ENCODE results near the gene ZNF536. TPM values are rescaled to one million over a fixed set of nuclear protein-coding genes. Genes with fewer than 3 reads are reported as not detected.
"Not testable (repeated sequence)": the region's sequence is repeated elsewhere in the genome, so short reads cannot be mapped to it uniquely, and the experiment has no call there.

Gene ZNF536
- total RNA-seq, 1 donor from 2014 or later: 9.2 TPM

GRCh38 chr19:30406220-30407067, 34.3 kb downstream of the ZNF536 start:
- Mint-ChIP-seq H3K9me3 (no peaks in the 10 kb centered on the region), H3K4me1 (ENCODE audit: unreplicated experiment) (peaks cover 11% of the 10 kb centered on the region), H3K36me3 (no peaks in the 10 kb centered on the region), H3K27me3 (peaks cover 9% of the 10 kb centered on the region), H3K27ac (no peak overlapping the region), H3K4me3 (no peak overlapping the region)
- TF ChIP-seq CTCF (conservative IDR thresholded peaks at IDR 0.05): peak; percentile 63
- no peak for DNase-seq (ENCODE audit: extremely low spot score, unreplicated experiment)

- no peak for TF ChIP-seq CTCF (conservative IDR thresholded peaks at IDR 0.05)
- Mint-ChIP-seq H3K36me3 (no peaks in the 10 kb centered on the region), H3K4me1 (ENCODE audit: unreplicated experiment) (peaks cover 11% of the 10 kb centered on the region), H3K9me3 (no peaks in the 10 kb centered on the region), H3K27ac (no peak overlapping the region), H3K4me3 (no peak overlapping the region), H3K27me3 (peaks cover 9% of the 10 kb centered on the region)
- no peak for DNase-seq (ENCODE audit: extremely low spot score, unreplicated experiment)
These were observed 35.0 kb downstream of the ZNF536 start for GRCh38 chr19:30407068-30407709.

GRCh38 chr19:30408734-30409301, 36.6 kb downstream of the ZNF536 start:
- Mint-ChIP-seq H3K4me1 (ENCODE audit: unreplicated experiment) (peaks cover under 1% of the 10 kb centered on the region), H3K4me3 (no peak overlapping the region), H3K9me3 (no peaks in the 10 kb centered on the region), H3K27ac (no peak overlapping the region), H3K36me3 (no peaks in the 10 kb centered on the region), H3K27me3 (peaks cover 9% of the 10 kb centered on the region)
- DNase-seq (ENCODE audit: extremely low spot score, unreplicated experiment): no peak
- TF ChIP-seq CTCF (conservative IDR thresholded peaks at IDR 0.05): no peak

- Mint-ChIP-seq H3K27me3 (peaks cover 12% of the 10 kb centered on the region), H3K36me3 (no peaks in the 10 kb centered on the region), H3K4me1 (ENCODE audit: unreplicated experiment) (no peaks in the 10 kb centered on the region), H3K9me3 (no peaks in the 10 kb centered on the region), H3K27ac (no peak overlapping the region), H3K4me3 (no peak overlapping the region)
- no peak for DNase-seq (ENCODE audit: extremely low spot score, unreplicated experiment)
- TF ChIP-seq CTCF (conservative IDR thresholded peaks at IDR 0.05): no peak
These were observed 39.5 kb downstream of the ZNF536 start for GRCh38 chr19:30411714-30412113.

GRCh38 chr19:30416375-30416774, 44.2 kb downstream of the ZNF536 start:
- Mint-ChIP-seq H3K27ac (no peak overlapping the region), H3K4me1 (ENCODE audit: unreplicated experiment) (peaks cover 8% of the 10 kb centered on the region), H3K36me3 (no peaks in the 10 kb centered on the region), H3K4me3 (no peak overlapping the region), H3K9me3 (no peaks in the 10 kb centered on the region), H3K27me3 (peaks cover 24% of the 10 kb centered on the region)
- TF ChIP-seq CTCF (conservative IDR thresholded peaks at IDR 0.05): no peak
- no peak for DNase-seq (ENCODE audit: extremely low spot score, unreplicated experiment)

- not testable (repeated sequence) for H3K9me3 Mint-ChIP-seq; DNase-seq (ENCODE audit: extremely low spot score, unreplicated experiment); H3K27ac Mint-ChIP-seq; H3K4me1 Mint-ChIP-seq (ENCODE audit: unreplicated experiment); H3K36me3 Mint-ChIP-seq; H3K4me3 Mint-ChIP-seq
- peaks cover 24% of the 10 kb centered on the region for H3K27me3 Mint-ChIP-seq
These were observed 45.0 kb downstream of the ZNF536 start for GRCh38 chr19:30417166-30417565.
